K562 (cell line): ENCODE data around the gene MYB. TPM values are rescaled to one million over a fixed set of nuclear protein-coding genes. Genes with fewer than 3 reads are reported as not detected.

ENCODE experiments used
- ATAC-seq: fragments of 200-7000 bp; cut with Tn5 transposase; 3 replicates; pipeline ENCODE4 v1.9.1; 2020; ENCODE audit warnings: moderate library complexity
- BruUV-seq: library from RNA; stranded (reverse); fragments of 400-500 nt; replicated peaks from 2 replicates; lab custom pipeline; 2021; lab: Mats Ljungman, UMichigan
- CTCF ChIA-PET: fragments of 300-600 bp; formaldehyde crosslinking; extraction: SDS; loops from one replicate; lab custom pipeline; 2021; ENCODE audit warnings: low intra/inter-chr PET ratio; lab: Yijun Ruan, JAX
- POLR2A ChIA-PET: fragments of 300-600, 350-650 bp; sonication (Branson Sonifier 250); formaldehyde crosslinking; extraction: SDS; loops from one replicate; lab custom pipeline; 2021; ENCODE audit warnings: antibody characterized with exemption, inconsistent platforms; lab: Yijun Ruan, JAX
- DNase-seq, 4 experiments: peaks; one replicate each; pipeline versions ENCODE4 v3.0.0 to v3.0.0-alpha.2; 2011 to 2018; ENCODE audit warnings: low spot score in 3 of 4, mixed read lengths in 3 of 4; ENCODE audit errors: extremely low read depth in 1 of 4
- FAIRE-seq: peaks from 2 replicates; lab custom pipeline; 2011; peaks lifted over from hg19 to GRCh38; lab: Jason Lieb, UNC
- H2AFZ ChIP-seq: 2 replicates; pipeline ENCODE4 v1.6.0; 2011; ENCODE audit warnings: low read depth, low read length, control low read depth, inconsistent platforms
- H3K27ac ChIP-seq: fragments of 200-600 bp; 3 replicates; pipeline ENCODE4 v1.8.0; 2011; ENCODE audit warnings: low read depth, mild to moderate bottlenecking, control low read depth, inconsistent platforms, low read length, moderate library complexity, mixed read lengths; ENCODE audit errors: extremely low read depth
- H3K27me3 ChIP-seq, 2 experiments: fragments of 300-600 bp in 1 of 2; 2 replicates in 1 of 2; 3 replicates in 1 of 2; pipeline versions ENCODE4 v1.6.0 to v1.8.0; 2011; ENCODE audit warnings: inconsistent platforms in 2 of 2, low read length in 2 of 2, mild to moderate bottlenecking in 1 of 2, mixed read lengths in 1 of 2, moderate library complexity in 1 of 2; ENCODE audit not compliant: control insufficient read depth in 2 of 2, insufficient read depth in 2 of 2
- H3K36me3 ChIP-seq: fragments of 300-600 bp; 3 replicates; pipeline ENCODE4 v1.8.0; 2011; ENCODE audit warnings: mild to moderate bottlenecking, low read length, inconsistent platforms; ENCODE audit not compliant: control insufficient read depth, insufficient read depth
- H3K4me1 ChIP-seq, 2 experiments: fragments of 200-600 bp in 1 of 2; replicated peaks in 1 of 2; 2 replicates in 1 of 2; 3 replicates in 1 of 2; pipeline versions ENCODE4 v1.5.1 to v1.8.0; 2011; ENCODE audit warnings: inconsistent platforms in 2 of 2, low read length in 2 of 2, mild to moderate bottlenecking in 1 of 2, mixed read lengths in 1 of 2, moderate library complexity in 1 of 2; ENCODE audit not compliant: control insufficient read depth in 2 of 2, insufficient read depth in 2 of 2
- H3K4me2 ChIP-seq: 2 replicates; pipeline ENCODE4 v1.6.1; 2011; ENCODE audit warnings: low read length, control low read depth, inconsistent platforms, mixed read lengths; ENCODE audit not compliant: insufficient read depth
- H3K4me3 ChIP-seq: fragments of 200-600 bp; sonication (generic), shearing (Covaris generic); 2 replicates; pipeline ENCODE4 v1.5.1; 2016; ENCODE audit warnings: control low read depth, inconsistent platforms
- H3K79me2 ChIP-seq: fragments of 200-600 bp; 3 replicates; pipeline ENCODE4 v1.8.0; 2011; ENCODE audit warnings: low read length, inconsistent platforms; ENCODE audit not compliant: control insufficient read depth, insufficient read depth
- H3K9ac ChIP-seq, 2 experiments: 2 replicates each; pipeline versions ENCODE4 v1.6.0 to v1.6.1; 2011; ENCODE audit warnings: low read depth in 2 of 2, low read length in 2 of 2, control low read depth in 1 of 2, inconsistent platforms in 1 of 2, mild to moderate bottlenecking in 1 of 2, mixed read lengths in 1 of 2; ENCODE audit not compliant: insufficient read depth in 1 of 2
- H3K9me1 ChIP-seq: one replicate; pipeline ENCODE4 v1.6.0; 2011; ENCODE audit warnings: inconsistent platforms, mild to moderate bottlenecking, low read length, moderate library complexity; ENCODE audit not compliant: control insufficient read depth, insufficient read depth
- H3K9me3 ChIP-seq: replicated peaks from 2 replicates; pipeline ENCODE4 v1.5.1; 2011; ENCODE audit warnings: low read depth, low read length, inconsistent platforms; ENCODE audit not compliant: control insufficient read depth, insufficient read depth
- H4K20me1 ChIP-seq: replicated peaks from 2 replicates; pipeline ENCODE4 v1.6.1; 2011; ENCODE audit warnings: low read length, inconsistent platforms, mixed read lengths; ENCODE audit not compliant: control insufficient read depth, insufficient read depth
- ELF2 ChIP-seq: fragments of 250-450 bp; sonication (Bioruptor Pico); IDR thresholded peaks from 2 replicates; pipeline ENCODE4 v1.5.0; 2021; ENCODE audit warnings: mild to moderate bottlenecking
- MIER1 ChIP-seq: fragments of 450-650 bp; IDR thresholded peaks from 2 replicates; pipeline ENCODE4 v1.6.1; 2016; ENCODE audit warnings: antibody characterized with exemption, mild to moderate bottlenecking, low read depth
- WGBS: fragments of 100-300 bp; shearing (Covaris generic); methylation state at CpG from one replicate; pipeline ENCODE4 v1.1.6; 2016; ENCODE audit warnings: low coverage, mixed read lengths; ENCODE audit not compliant: insufficient coverage; ENCODE audit errors: missing lambda C conversion rate; 5-methylcytosine and 5-hydroxymethylcytosine counted together
- in situ Hi-C: fragments of 300-500 bp; cut with MboI; formaldehyde crosslinking; loops from 4 replicates; pipeline ENCODE4 v1.15.0; 2018; ENCODE audit warnings: inconsistent platforms, mixed read lengths
- intact Hi-C: fragments of 100-400 bp; cut with micrococcal nuclease; formaldehyde crosslinking; loops from 2 replicates; pipeline ENCODE4 v1.14.2; 2022
- polyA plus RNA-seq, 8 experiments: library from polyadenylated mRNA; depleted of rRNA in 4 of 8; stranded (reverse) in 5 of 8; unstranded in 3 of 8; fragments of >200 nt; fragmentation: Nextera tagmentation in 2 of 8; fragmentation: Illumina TruSeq in 1 of 8; extraction: Ambion mirVana in 2 of 8; extraction: Trizol in 1 of 8; gene quantifications; 2 replicates each; pipeline versions ENCODE4 v1.2.1 to v1.2.3, GENCODE V29; 2011 to 2014; ENCODE audit warnings: inconsistent platforms in 1 of 8, missing spikeins in 1 of 8
- total RNA-seq, 7 experiments: library from RNA; depleted of rRNA in 6 of 7; stranded (reverse); fragments of >200 nt in 6 of 7; fragmentation: Illumina TruSeq in 2 of 7; extraction: Trizol in 2 of 7; gene quantifications; 2 replicates each; pipeline versions ENCODE4 v1.2.1 to v1.2.3, GENCODE V29; 2011 to 2021; ENCODE audit warnings: low replicate concordance in 1 of 7
- TF ChIP-seq, protein P1 (sequence below), 3 experiments: fragments of 200-800 bp in 1 of 3; fragments of 250-450 bp in 1 of 3; fragments of 450-650 bp in 1 of 3; sonication (Bioruptor Pico) in 1 of 3; sonication (Bioruptor generic) in 1 of 3; formaldehyde crosslinking in 1 of 3; IDR thresholded peaks; 2 replicates each; pipeline versions ENCODE4 v1.6.1 to v1.8.0; 2016 to 2022; ENCODE audit warnings: mild to moderate bottlenecking in 2 of 3, missing genetic modification characterization in 2 of 3, missing compliant biosample characterization in 1 of 3, moderate library complexity in 1 of 3

MYB gene
- total and polyA plus RNA-seq, 9 of the 15 experiments (the other 6 are each of a cell fraction or from before 2014, with no cell fraction given), result 35.8 to 218 (median 140) TPM

DNA sequence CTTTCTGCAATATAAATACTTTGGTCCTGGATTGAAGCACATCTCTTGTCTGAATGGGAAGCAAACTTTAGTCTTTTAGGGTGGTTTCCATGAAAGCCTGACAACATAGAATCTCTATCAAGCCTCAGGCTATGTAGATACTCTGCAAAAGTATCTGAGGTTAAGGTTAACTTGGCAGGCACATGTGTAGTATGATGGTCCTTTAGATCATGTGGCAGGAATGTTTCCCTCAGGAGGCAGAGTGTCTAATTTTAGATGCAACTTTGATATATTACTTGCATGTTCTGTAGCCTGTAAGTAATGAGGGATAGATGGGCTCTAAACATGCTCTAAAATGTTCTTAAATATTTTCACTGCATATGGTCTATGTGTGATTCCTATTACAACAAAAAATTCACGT lies 8.2 kb downstream of the MYB start:
- in situ Hi-C loops, result loop anchor here (5.0 to 10.0 kb wide), 2 partner anchors 42 to 235 kb away; no protein-coding TSS in a partner anchor
- no peak for ATAC-seq
- no peaks in the 10 kb centered on the region for H3K9me1 ChIP-seq
- TF ChIP-seq MIER1 (no peak), ELF2 (CRISPR knock-in tag) (0 out of 2 replicates have a peak, but pooled peaks have one; percentile 50)
- TF ChIP-seq, protein P1, sequence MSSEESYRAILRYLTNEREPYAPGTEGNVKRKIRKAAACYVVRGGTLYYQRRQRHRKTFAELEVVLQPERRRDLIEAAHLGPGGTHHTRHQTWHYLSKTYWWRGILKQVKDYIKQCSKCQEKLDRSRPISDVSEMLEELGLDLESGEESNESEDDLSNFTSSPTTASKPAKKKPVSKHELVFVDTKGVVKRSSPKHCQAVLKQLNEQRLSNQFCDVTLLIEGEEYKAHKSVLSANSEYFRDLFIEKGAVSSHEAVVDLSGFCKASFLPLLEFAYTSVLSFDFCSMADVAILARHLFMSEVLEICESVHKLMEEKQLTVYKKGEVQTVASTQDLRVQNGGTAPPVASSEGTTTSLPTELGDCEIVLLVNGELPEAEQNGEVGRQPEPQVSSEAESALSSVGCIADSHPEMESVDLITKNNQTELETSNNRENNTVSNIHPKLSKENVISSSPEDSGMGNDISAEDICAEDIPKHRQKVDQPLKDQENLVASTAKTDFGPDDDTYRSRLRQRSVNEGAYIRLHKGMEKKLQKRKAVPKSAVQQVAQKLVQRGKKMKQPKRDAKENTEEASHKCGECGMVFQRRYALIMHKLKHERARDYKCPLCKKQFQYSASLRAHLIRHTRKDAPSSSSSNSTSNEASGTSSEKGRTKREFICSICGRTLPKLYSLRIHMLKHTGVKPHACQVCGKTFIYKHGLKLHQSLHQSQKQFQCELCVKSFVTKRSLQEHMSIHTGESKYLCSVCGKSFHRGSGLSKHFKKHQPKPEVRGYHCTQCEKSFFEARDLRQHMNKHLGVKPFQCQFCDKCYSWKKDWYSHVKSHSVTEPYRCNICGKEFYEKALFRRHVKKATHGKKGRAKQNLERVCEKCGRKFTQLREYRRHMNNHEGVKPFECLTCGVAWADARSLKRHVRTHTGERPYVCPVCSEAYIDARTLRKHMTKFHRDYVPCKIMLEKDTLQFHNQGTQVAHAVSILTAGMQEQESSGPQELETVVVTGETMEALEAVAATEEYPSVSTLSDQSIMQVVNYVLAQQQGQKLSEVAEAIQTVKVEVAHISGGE (CRISPR knock-in tag; IDR thresholded peaks at IDR 0.05), result 0 out of 6 replicates have a peak, but pooled peaks of 1 of the 3 experiments have one; percentile 6
- TF ChIP-seq, all 486 proteins: peak for 2
- no peak overlapping the region for H3K4me3 ChIP-seq
- 19% methylated on average over 1 of the region's 1 CpG for WGBS
- peaks cover 6% of the 10 kb centered on the region; the same call in 1 of the 2 replicates for H3K9me3 ChIP-seq
- intact Hi-C loops, result loop anchor here (10.0 kb wide), 1 partner anchor 1235 kb away; the partner anchor contains the start of gene TBPL1
- no peak overlapping the region for H2AFZ ChIP-seq
- ChIA-PET POLR2A (interaction anchor here (1.3 to 2.1 kb wide), 3 partner anchors 8 to 41 kb away, joined by 3 to 6 read pairs (median 5); partner anchors contain the start of gene MYB), CTCF (no interaction called here)
- H3K79me2 ChIP-seq, result peaks cover 82% of the 10 kb centered on the region
- no TSS peak for BruUV-seq
- no peaks in the 10 kb centered on the region for H4K20me1 ChIP-seq
- FAIRE-seq (no peak), DNase-seq (no peak)
- no peak overlapping the region for H3K9ac ChIP-seq
- H3K4me1 ChIP-seq, result peaks cover 17 to 69% of the 10 kb centered on the region in 2 experiments
- H3K27me3 ChIP-seq, result no peaks in the 10 kb centered on the region
- H3K4me2 ChIP-seq, result no peak overlapping the region
- H3K36me3 ChIP-seq, result peaks cover 95% of the 10 kb centered on the region
- H3K27ac ChIP-seq, result peak overlapping the region; percentile 87; the same call in 1 of the 3 replicates
